ENCODE data around the gene RASGRF1.

RASGRF1 gene

GRCh38 chr15:79090487-79091203 is at the start of gene RASGRF1:
TSS of gene RASGRF1 (minus strand) at chr15:79090780. CDS start at chr15:79090498, 282 bp downstream.
- DNase-seq (ENCODE audit: low read depth) = peak; percentile 12
- no peak within 1 kb of the TSS for H3K4me3 ChIP-seq (ENCODE audit: low read length)
- TF ChIP-seq CTCF (IDR thresholded peaks at IDR 0.05; ENCODE audit: insufficient read depth, low read depth, low read length, missing control alignments) = no peak

- TF ChIP-seq CTCF (IDR thresholded peaks at IDR 0.05; ENCODE audit: insufficient read depth, low read depth, low read length, missing control alignments) = no peak
These were observed 46.0 kb upstream of the RASGRF1 start for GRCh38 chr15:79136434-79137046.

DNA sequence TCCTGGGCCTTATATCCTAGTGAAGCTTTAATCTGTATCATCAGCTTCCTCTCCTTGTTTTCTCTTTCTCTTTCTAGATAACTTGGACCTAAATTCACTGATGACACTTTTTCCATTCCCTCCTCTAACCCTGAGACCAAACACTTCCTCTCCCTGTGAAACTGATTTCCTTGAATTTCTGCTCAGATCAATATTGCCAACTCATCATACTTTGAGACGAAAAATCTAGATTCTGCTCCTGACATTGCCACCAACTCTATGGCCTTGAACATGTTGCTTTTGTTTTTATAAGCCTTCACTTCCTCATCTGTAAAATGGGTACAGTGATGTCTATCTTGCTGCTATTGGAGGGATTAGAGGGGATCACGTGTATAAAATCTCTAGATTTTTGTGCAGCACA is 42.7 kb upstream of the RASGRF1 start:
- no peak for TF ChIP-seq CTCF (IDR thresholded peaks at IDR 0.05; ENCODE audit: insufficient read depth, low read depth, low read length, missing control alignments)
- DNase-seq (ENCODE audit: low read depth) = no peak
- H3K4me3 ChIP-seq (ENCODE audit: low read length) = no peak overlapping the region

More at GRCh38 chr15:79136434-79137046, 46.0 kb upstream of the RASGRF1 start:
- H3K4me3 ChIP-seq (ENCODE audit: low read length) = no peak overlapping the region
- no peak for DNase-seq (ENCODE audit: low read depth)

DNA sequence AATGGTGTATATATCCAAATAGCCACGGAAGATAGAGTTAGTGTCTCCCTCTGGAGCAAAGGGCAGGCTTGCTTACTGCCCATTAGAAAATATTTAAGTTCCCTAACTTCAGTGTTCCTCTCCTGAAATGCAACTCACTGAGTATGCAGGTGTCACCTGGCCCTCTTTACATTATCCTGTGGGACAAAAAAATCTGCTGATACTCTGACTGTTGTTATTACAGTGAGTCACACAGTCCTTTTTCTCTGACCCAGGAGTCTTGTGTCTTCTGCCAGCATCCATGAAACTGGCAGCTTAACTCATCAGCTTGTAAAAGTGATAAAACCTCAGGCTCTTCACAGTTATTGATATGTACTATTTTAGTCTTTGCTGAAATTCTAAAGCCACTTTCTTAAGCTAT is 42.2 kb upstream of the RASGRF1 start:
- peak; percentile 6 for DNase-seq (ENCODE audit: low read depth)
- no peak overlapping the region for H3K4me3 ChIP-seq (ENCODE audit: low read length)
- TF ChIP-seq CTCF (IDR thresholded peaks at IDR 0.05; ENCODE audit: insufficient read depth, low read depth, low read length, missing control alignments) = no peak

- TF ChIP-seq CTCF (IDR thresholded peaks at IDR 0.05; ENCODE audit: insufficient read depth, low read depth, low read length, missing control alignments) = no peak
These were observed 41.8 kb upstream of the RASGRF1 start for GRCh38 chr15:79132361-79132760.

DNA sequence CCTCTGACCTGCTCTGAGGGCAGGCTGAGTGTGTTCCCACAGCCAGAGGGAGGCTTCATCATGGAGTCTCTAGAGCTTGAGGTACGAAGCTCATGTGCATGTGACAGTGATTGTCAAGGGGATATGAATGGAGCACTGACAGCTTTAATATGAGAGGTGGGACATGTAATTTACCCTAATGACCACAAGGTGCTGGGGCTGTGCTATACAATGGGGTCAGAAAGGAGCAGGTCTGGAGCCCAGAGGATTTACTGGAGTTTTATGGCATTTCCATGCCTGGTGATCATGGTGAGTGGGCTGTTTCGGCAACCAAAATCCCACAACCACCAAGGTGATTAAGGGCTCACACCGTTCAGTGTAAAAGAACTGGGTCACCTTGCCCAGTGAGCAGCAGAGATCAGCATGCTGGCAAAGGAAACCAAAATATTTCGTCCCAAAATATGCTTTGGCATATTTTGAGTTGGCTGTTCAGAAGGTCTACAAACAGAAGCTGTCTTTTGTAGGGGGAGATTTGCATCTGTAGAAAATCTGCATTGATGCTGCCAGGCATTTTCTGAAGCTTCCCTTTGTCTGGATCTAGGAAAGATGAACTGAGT is 40.1 kb upstream of the RASGRF1 start:
- no peak for TF ChIP-seq CTCF (IDR thresholded peaks at IDR 0.05; ENCODE audit: insufficient read depth, low read depth, low read length, missing control alignments)
- no peak overlapping the region for H3K4me3 ChIP-seq (ENCODE audit: low read length)
- no peak for DNase-seq (ENCODE audit: low read depth)

More at GRCh38 chr15:79132361-79132760, 41.8 kb upstream of the RASGRF1 start:
- no peak for DNase-seq (ENCODE audit: low read depth)
- no peak overlapping the region for H3K4me3 ChIP-seq (ENCODE audit: low read length)

Data from epithelial cell of esophagus (primary cell).